LoVo (cell line): ENCODE results near the gene TRAF3IP3.

ENCODE experiments used
- DNase-seq: peaks from one replicate; pipeline ENCODE4 v3.0.0-alpha.2; 2016; ENCODE audit warnings: low spot score

TRAF3IP3 gene

GRCh38 chr1:209827384-209828262, 71.8 kb downstream of the TRAF3IP3 start, which contains the start of gene UTP25:
TSS of gene UTP25 (plus strand) at chr1:209827972. CDS start at chr1:209828064, 92 bp downstream.
- DNase-seq, result peak; percentile 97

DNA sequence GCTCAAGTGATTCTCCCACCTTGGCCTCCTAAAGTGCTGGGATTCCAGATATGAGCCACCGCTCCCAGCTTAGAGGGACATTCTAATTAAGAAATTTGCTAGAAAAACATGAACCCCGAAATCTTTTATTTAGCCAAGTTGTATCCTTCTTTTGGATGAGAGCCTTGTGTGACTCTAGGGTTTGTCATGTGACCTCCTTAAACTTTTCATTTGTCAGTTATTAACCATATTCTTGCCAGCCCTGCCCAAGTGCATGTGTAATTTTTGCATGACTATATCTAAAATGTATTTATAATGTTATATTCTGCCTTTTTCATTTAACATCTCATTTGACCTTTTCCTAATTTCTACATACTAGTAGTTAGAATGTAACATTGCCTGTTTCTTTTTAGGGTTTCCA, 73.9 kb downstream of the TRAF3IP3 start:
- DNase-seq, result no peak

DNA sequence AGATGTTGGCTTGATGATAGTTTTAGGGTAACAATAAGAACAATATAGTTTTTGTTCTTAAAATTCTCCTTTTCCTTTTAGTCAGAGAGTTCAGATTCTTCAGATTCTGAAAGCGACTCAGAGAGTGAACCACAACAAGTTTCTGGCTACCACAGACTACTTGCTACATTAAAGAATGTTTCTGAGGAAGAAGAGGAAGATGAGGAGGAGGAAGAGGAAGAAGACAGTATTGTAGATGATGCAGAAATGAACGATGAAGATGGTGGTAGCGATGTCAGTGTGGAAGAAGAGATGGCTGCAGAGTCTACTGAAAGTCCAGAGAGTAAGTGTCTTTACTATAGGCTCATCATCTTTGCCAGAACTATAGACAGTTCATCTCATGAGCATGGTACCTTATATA, 74.9 kb downstream of the TRAF3IP3 start:
- no peak for DNase-seq

- DNase-seq, result no peak
Observed at GRCh38 chr1:209831615-209832014, 75.8 kb downstream of the TRAF3IP3 start.
